22Rv1 (cell line): ENCODE results near the gene GGTLC2.

Experiments
- ZFX ChIP-seq: fragments of 450-650 bp; IDR thresholded peaks from 2 replicates; pipeline ENCODE4 v1.6.1; 2017; ENCODE audit warnings: antibody characterized with exemption, borderline replicate concordance
- TF ChIP-seq, protein P1 (sequence below): fragments of 450-650 bp; IDR thresholded peaks from 2 replicates; pipeline ENCODE4 v1.5.1; 2017; ENCODE audit warnings: mild to moderate bottlenecking

DNA sequence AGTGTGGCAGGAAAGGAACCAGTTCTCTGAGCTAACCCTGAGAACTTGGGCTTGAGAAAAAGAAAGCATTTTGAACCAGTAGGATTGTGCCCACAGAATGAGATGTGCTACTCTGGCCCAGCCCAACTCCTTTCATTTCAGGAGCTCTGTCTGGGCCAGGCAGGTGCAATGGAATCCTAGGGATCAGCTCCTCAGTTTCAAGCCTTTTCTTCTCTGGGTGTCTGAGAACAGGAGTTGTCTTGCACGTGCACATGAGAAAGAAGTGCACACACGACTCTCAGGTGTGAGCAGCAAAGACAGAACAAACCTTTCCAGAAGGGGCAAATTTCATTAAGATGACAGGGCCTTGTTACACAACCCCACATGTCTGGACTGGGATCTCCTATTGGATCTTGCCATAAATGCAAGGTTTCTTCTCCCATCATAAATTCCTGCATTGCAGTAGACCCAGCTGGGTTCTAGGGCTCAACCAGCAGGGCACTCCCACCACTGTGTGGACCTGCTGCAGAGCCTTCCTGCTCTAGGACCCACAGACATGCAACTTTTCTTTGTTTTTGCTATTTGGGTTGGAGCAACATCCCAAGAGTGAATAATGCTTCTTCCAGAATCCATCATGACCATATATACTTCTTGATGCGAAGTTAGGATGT is 24.5 kb upstream of the GGTLC2 start:
- TF ChIP-seq, protein P1, sequence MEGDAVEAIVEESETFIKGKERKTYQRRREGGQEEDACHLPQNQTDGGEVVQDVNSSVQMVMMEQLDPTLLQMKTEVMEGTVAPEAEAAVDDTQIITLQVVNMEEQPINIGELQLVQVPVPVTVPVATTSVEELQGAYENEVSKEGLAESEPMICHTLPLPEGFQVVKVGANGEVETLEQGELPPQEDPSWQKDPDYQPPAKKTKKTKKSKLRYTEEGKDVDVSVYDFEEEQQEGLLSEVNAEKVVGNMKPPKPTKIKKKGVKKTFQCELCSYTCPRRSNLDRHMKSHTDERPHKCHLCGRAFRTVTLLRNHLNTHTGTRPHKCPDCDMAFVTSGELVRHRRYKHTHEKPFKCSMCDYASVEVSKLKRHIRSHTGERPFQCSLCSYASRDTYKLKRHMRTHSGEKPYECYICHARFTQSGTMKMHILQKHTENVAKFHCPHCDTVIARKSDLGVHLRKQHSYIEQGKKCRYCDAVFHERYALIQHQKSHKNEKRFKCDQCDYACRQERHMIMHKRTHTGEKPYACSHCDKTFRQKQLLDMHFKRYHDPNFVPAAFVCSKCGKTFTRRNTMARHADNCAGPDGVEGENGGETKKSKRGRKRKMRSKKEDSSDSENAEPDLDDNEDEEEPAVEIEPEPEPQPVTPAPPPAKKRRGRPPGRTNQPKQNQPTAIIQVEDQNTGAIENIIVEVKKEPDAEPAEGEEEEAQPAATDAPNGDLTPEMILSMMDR: no peak
- TF ChIP-seq ZFX: no peak
